CD14-positive monocyte (primary cell): Measurements from ENCODE around the gene JAK1. TPM values are rescaled to one million over a fixed set of nuclear protein-coding genes. Genes with fewer than 3 reads are reported as not detected.

Source experiments
- DNase-seq, 3 donors: peaks; one replicate each; pipeline ENCODE4 v3.0.0-alpha.2; 2011 to 2022
- H2AFZ ChIP-seq: 2 replicates; pipeline ENCODE4 v1.6.0; 2012; ENCODE audit warnings: mild to moderate bottlenecking, low read depth, low read length, inconsistent platforms; ENCODE audit not compliant: insufficient read depth, poor library complexity, severe bottlenecking
- H3K27ac ChIP-seq, 2 donors: 1 replicate in 1 of 2; 2 replicates in 1 of 2; pipeline ENCODE4 v1.5.1; 2012 to 2013; ENCODE audit warnings: low read length in 2 of 2, control low read depth in 1 of 2, inconsistent platforms in 1 of 2, low read depth in 1 of 2, mild to moderate bottlenecking in 1 of 2
- H3K27me3 ChIP-seq, 2 donors: one replicate each; pipeline versions ENCODE4 v1.6.0 to v1.6.1; 2011 to 2013; ENCODE audit warnings: low read length in 2 of 2; ENCODE audit not compliant: control insufficient read depth in 2 of 2, insufficient read depth in 2 of 2
- H3K36me3 ChIP-seq, 2 donors: replicated peaks in 1 of 2; 1 replicate in 1 of 2; 2 replicates in 1 of 2; pipeline versions ENCODE4 v1.5.1 to v1.6.1; 2012 to 2013; ENCODE audit warnings: low read length in 2 of 2, control low read depth in 1 of 2, inconsistent platforms in 1 of 2, mild to moderate bottlenecking in 1 of 2; ENCODE audit not compliant: insufficient read depth in 2 of 2, control insufficient read depth in 1 of 2
- H3K4me1 ChIP-seq, 2 donors: 1 replicate in 1 of 2; 2 replicates in 1 of 2; pipeline versions ENCODE4 v1.5.1 to v1.6.1; 2012 to 2013; ENCODE audit warnings: low read length in 2 of 2, control low read depth in 1 of 2, inconsistent platforms in 1 of 2, mild to moderate bottlenecking in 1 of 2, moderate library complexity in 1 of 2; ENCODE audit not compliant: insufficient read depth in 2 of 2, control insufficient read depth in 1 of 2
- H3K4me2 ChIP-seq: replicated peaks from 2 replicates; pipeline ENCODE3; 2012; ENCODE audit warnings: low read length, moderate library complexity, mild to moderate bottlenecking; ENCODE audit not compliant: poor library complexity, severe bottlenecking; ENCODE audit errors: extremely low read depth
- H3K4me3 ChIP-seq, 3 experiments: fragments of 200-600 bp in 1 of 3; sonication (generic) in 1 of 3; replicated peaks in 1 of 3; 1 replicate in 2 of 3; 2 replicates in 1 of 3; pipeline ENCODE4 v1.5.1; 2011 to 2013; ENCODE audit warnings: low read length in 3 of 3, mild to moderate bottlenecking in 3 of 3, control low read depth in 2 of 3, low read depth in 2 of 3, inconsistent platforms in 1 of 3, moderate library complexity in 1 of 3
- H3K79me2 ChIP-seq: 2 replicates; pipeline ENCODE4 v1.6.0; 2012; ENCODE audit warnings: mild to moderate bottlenecking, control low read depth, inconsistent platforms, low read length, moderate library complexity; ENCODE audit not compliant: insufficient read depth
- H3K9ac ChIP-seq: 2 replicates; pipeline ENCODE4 v1.6.0; 2017; ENCODE audit warnings: low read length, mild to moderate bottlenecking; ENCODE audit not compliant: insufficient read depth, poor library complexity, severe bottlenecking
- H3K9me3 ChIP-seq, 2 donors: replicated peaks in 1 of 2; 1 replicate in 1 of 2; 2 replicates in 1 of 2; pipeline versions ENCODE4 v1.5.1 to v1.6.1; 2012 to 2013; ENCODE audit warnings: low read length in 2 of 2, control low read depth in 1 of 2; ENCODE audit not compliant: control insufficient read depth in 1 of 2, insufficient read depth in 1 of 2
- H4K20me1 ChIP-seq: 2 replicates; pipeline ENCODE4 v1.6.0; 2012; ENCODE audit warnings: mild to moderate bottlenecking, low read length, control low read depth, moderate library complexity; ENCODE audit not compliant: insufficient read depth
- H3K27ac Mint-ChIP-seq, 7 donors: one replicate each; pipeline ENCODE4 v1.8.0; 2020; ENCODE audit warnings: mild to moderate bottlenecking in 7 of 7, mixed read lengths in 7 of 7, moderate library complexity in 6 of 7, inconsistent platforms in 2 of 7
- H3K27me3 Mint-ChIP-seq, 3 donors: one replicate each; pipeline ENCODE4 v1.8.0; 2021 to 2022; ENCODE audit warnings: low read depth in 3 of 3, mild to moderate bottlenecking in 3 of 3, mixed read lengths in 3 of 3, moderate library complexity in 3 of 3, inconsistent platforms in 1 of 3
- H3K36me3 Mint-ChIP-seq, 2 donors: one replicate each; pipeline ENCODE4 v1.8.0; 2020; ENCODE audit warnings: mixed read lengths in 2 of 2, inconsistent platforms in 1 of 2, mild to moderate bottlenecking in 1 of 2
- H3K4me1 Mint-ChIP-seq: one replicate; pipeline ENCODE4 v1.8.0; 2020; ENCODE audit warnings: mild to moderate bottlenecking, mixed read lengths
- H3K4me3 Mint-ChIP-seq, 2 donors: one replicate each; pipeline ENCODE4 v1.8.0; 2020; ENCODE audit warnings: mild to moderate bottlenecking in 2 of 2, mixed read lengths in 2 of 2, moderate library complexity in 1 of 2
- H3K9me3 Mint-ChIP-seq, 7 donors: one replicate each; pipeline ENCODE4 v1.8.0; 2020 to 2022; ENCODE audit warnings: mixed read lengths in 7 of 7, mild to moderate bottlenecking in 6 of 7, moderate library complexity in 6 of 7, inconsistent platforms in 2 of 7
- CTCF ChIP-seq: fragments of 200-600 bp; IDR thresholded peaks from one replicate; pipeline ENCODE4 v1.8.0; 2022; ENCODE audit warnings: antibody characterized with exemption, mild to moderate bottlenecking
- WGBS: methylation state at CpG from one replicate; pipeline ENCODE4 v1.1.5; 2013; ENCODE audit warnings: missing lambda C conversion rate; ENCODE audit not compliant: insufficient coverage; 5-methylcytosine and 5-hydroxymethylcytosine counted together
- intact Hi-C, 2 donors: fragments of 100-400 bp; cut with micrococcal nuclease; formaldehyde crosslinking; loops; one replicate each; pipeline versions ENCODE4 v1.15.0 to v1.15.1; 2023
- polyA plus RNA-seq, 3 donors: library from polyadenylated mRNA; depleted of rRNA in 1 of 3; unstranded in 2 of 3; stranded (reverse) in 1 of 3; fragments of 300-500 nt in 2 of 3; fragments of >200 nt in 1 of 3; fragmentation: Illumina TruSeq in 2 of 3; gene quantifications; 1 replicate in 2 of 3; 2 replicates in 1 of 3; pipeline ENCODE4 v1.2.3, GENCODE V29; 2012 to 2021

Gene JAK1
- polyA plus RNA-seq, 3 donors = 43.1 to 76.2 (median 72.6) TPM

GRCh38 chr1:64836802-64837201 lies 129.5 kb downstream of the JAK1 start:
- H3K4me3 Mint-ChIP-seq = no peak overlapping the region
- DNase-seq = no peak
- H3K4me3 ChIP-seq = no peak overlapping the region
- no peaks in the 10 kb centered on the region for H3K79me2 ChIP-seq
- TF ChIP-seq CTCF = no peak
- no peak overlapping the region for H3K9ac ChIP-seq
- no peaks in the 10 kb centered on the region for H3K27me3 ChIP-seq
- H3K36me3 ChIP-seq = peaks cover 94 to 100% of the 10 kb centered on the region in 2 donors
- H2AFZ ChIP-seq = no peak overlapping the region
- H3K9me3 Mint-ChIP-seq = no peaks in the 10 kb centered on the region
- H3K27me3 Mint-ChIP-seq = no peaks in the 10 kb centered on the region
- WGBS = 98% methylated on average over 6 of the region's 8 CpGs
- H3K9me3 ChIP-seq = no peaks in the 10 kb centered on the region
- H3K4me2 ChIP-seq = no peak overlapping the region
- peaks cover 8% of the 10 kb centered on the region for H3K4me1 Mint-ChIP-seq
- peaks cover 85 to 94% of the 10 kb centered on the region in 2 donors for H3K36me3 Mint-ChIP-seq
- peaks cover 4 to 5% of the 10 kb centered on the region in 2 donors for H3K4me1 ChIP-seq
- no peaks in the 10 kb centered on the region for H4K20me1 ChIP-seq
- peak overlapping the region in 5 of 7 donors; percentile 3 to 79 (median 6) for H3K27ac Mint-ChIP-seq
- intact Hi-C loops = no loop called here
- no peak overlapping the region for H3K27ac ChIP-seq

GRCh38 chr1:64834734-64835133 lies 131.6 kb downstream of the JAK1 start:
- Histone ChIP-seq H3K4me1 (no peaks in the 10 kb centered on the region), H3K9me3 (no peaks in the 10 kb centered on the region), H2AFZ (no peak overlapping the region), H3K27me3 (no peaks in the 10 kb centered on the region), H3K79me2 (no peaks in the 10 kb centered on the region), H3K9ac (no peak overlapping the region), H3K36me3 (peaks cover 76 to 91% of the 10 kb centered on the region in 2 donors), H3K4me3 (no peak overlapping the region), H3K27ac (no peak overlapping the region), H3K4me2 (no peak overlapping the region), H4K20me1 (no peaks in the 10 kb centered on the region)
- Mint-ChIP-seq H3K36me3 (peaks cover 75 to 82% of the 10 kb centered on the region in 2 donors), H3K27me3 (no peaks in the 10 kb centered on the region), H3K4me3 (no peak overlapping the region), H3K27ac (no peak overlapping the region), H3K9me3 (no peaks in the 10 kb centered on the region), H3K4me1 (peaks cover 4% of the 10 kb centered on the region)
- intact Hi-C loops = no loop called here
- DNase-seq = no peak
- TF ChIP-seq CTCF = no peak
